AG04449 (cell line): ENCODE results near the gene THSD8.

Experiments
- CTCF ChIA-PET: fragments of 350-600 bp; formaldehyde crosslinking; extraction: SDS; loops from one replicate; lab custom pipeline; 2021; ENCODE audit warnings: antibody characterized with exemption; lab: Yijun Ruan, JAX
- POLR2A ChIA-PET: fragments of 400-600, 350-600 bp; formaldehyde crosslinking; extraction: SDS; loops from one replicate; lab custom pipeline; 2020; ENCODE audit warnings: antibody characterized with exemption, inconsistent platforms; lab: Yijun Ruan, JAX
- DNase-seq: peaks from one replicate; pipeline ENCODE4 v3.0.0-alpha.2; 2010; ENCODE audit warnings: low read depth, low spot score
- H3K4me3 ChIP-seq: 2 replicates; pipeline ENCODE4 v1.5.1; 2011; ENCODE audit warnings: low read depth, mild to moderate bottlenecking, control low read depth, low read length
- CTCF ChIP-seq: IDR thresholded peaks from one replicate; pipeline ENCODE4 v1.5.1; 2011; ENCODE audit warnings: mild to moderate bottlenecking, moderate library complexity, low read length, control low read depth, inconsistent platforms; ENCODE audit not compliant: insufficient read depth; ENCODE audit errors: missing control alignments

The THSD8 gene

DNA sequence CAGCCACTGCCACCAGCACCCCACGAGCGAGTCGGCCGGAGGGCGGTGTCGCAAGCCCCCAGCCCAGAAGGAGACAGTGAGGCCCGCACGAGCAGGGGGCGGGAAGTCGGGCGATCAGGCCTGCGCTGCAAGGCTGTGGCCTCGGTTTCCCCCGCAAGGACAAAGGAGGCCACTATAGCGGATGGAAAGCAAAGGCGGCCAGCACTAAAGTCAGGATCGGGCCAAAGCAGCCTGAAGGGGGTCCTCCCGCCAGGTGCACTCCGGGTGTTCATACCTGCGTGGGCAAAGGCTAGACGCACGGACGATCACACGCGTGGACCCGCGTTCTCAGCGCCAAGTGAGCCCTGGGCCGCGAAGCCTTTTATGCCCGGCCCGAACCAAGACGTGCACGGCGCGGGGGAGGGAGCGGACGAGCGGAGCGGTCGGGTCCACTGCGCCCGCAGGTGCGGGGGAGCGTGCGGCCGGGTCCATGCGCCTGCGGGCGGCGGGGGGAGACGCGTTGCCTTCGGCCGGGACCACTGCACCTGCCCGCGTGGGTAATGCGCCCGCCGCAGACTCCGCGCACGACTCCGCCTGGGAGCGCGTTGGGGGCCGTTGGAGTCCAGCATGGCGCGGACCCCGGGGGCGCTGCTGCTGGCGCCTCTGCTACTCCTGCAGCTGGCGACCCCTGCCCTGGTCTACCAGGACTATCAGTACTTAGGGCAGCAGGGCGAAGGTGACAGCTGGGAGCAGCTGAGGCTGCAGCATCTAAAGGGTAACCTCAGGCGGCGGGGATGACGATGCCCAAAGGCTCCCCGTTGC is at the start of gene THSD8, which contains the start of gene PRDX2:
THSD8 (plus strand) TSS at position 604 of the 801 bp plus-strand sequence; CDS start at position 607, 3 bp downstream.
PRDX2 (minus strand) TSS at position 335 of the 801 bp plus-strand sequence. CDS start 539 bp downstream, outside the sequence.
- ChIA-PET POLR2A (interaction anchor here (1.0 to 2.0 kb wide), 4 partner anchors 10 to 121 kb away, joined by 3 to 10 read pairs (median 4); partner anchors contain the start of gene JUNB), CTCF (interaction anchor here (0.8 to 18.0 kb wide), 5 partner anchors 12 to 45 kb away, joined by 3 to 1565 read pairs (median 5); partner anchors contain the start of genes BEST2 and HOOK2)
- H3K4me3 ChIP-seq, result peak within 1 kb of the TSS; percentile 91
- TF ChIP-seq CTCF, result no peak
- DNase-seq, result no peak

DNA sequence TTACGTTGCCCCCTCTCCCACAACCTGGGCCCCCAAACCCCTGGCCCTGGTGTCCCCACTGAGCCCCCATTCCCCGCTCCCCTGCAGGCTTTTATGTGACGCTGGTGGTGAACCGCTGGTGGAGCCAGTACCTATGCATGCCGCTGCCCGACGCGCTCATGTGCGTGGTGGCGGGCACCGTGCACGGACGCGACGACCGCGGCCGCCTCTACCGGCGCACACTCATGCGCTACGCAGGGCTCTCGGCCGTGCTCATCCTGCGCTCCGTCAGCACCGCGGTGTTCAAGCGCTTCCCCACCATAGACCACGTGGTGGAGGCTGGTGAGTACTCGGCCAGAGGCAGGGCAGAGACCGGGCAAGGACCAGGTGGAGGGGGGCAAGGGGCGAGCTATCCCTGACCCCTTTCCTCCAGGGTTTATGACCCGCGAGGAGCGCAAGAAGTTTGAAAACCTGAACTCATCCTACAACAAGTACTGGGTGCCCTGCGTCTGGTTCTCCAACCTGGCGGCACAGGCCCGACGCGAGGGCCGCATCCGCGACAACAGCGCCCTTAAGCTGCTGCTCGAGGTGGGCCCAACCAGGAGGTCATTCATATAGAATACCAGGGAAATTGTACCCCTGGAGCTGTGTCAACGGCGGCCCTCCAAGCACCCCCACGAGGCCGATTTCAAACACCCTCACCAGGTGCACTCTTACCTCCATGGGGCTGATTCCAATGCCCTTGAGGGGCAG is 47.2 kb upstream of the THSD8 start:
- ChIA-PET POLR2A (interaction anchor here (0.6 kb wide), 1 partner anchor 13 kb away, joined by 4 read pairs; no protein-coding TSS in a partner anchor), CTCF (interaction anchor here (1.4 to 31.4 kb wide), 6 partner anchors 8 to 94 kb away, joined by 3 to 1565 read pairs (median 542); partner anchors contain the start of genes BEST2, GET3, HOOK2 and JUNB)
- no peak for DNase-seq
- TF ChIP-seq CTCF, result no peak
- no peak overlapping the region for H3K4me3 ChIP-seq

- DNase-seq, result no peak
- H3K4me3 ChIP-seq, result no peak overlapping the region
- ChIA-PET POLR2A (no interaction called here), CTCF (interaction anchor here (1.0 to 31.4 kb wide), 11 partner anchors 6 to 116 kb away, joined by 3 to 1565 read pairs (median 15); partner anchors contain the start of genes BEST2, GET3, HOOK2 and JUNB)
- no peak for TF ChIP-seq CTCF
Observed at GRCh38 chr19:12756150-12756883, 45.6 kb upstream of the THSD8 start.

- CTCF ChIA-PET, result interaction anchor here (0.7 to 31.4 kb wide), 28 partner anchors 5 to 193 kb away, joined by 3 to 1565 read pairs (median 6); partner anchors contain the start of genes BEST2, DNASE2, FBXW9 and GET3
- POLR2A ChIA-PET, result interaction anchor here (0.6 to 1.2 kb wide), 6 partner anchors 8 to 34 kb away, joined by 3 to 4 read pairs (median 4); partner anchors contain the start of genes GET3 and JUNB
- peak overlapping the region; percentile 50 for H3K4me3 ChIP-seq
- DNase-seq, result no peak
- peak; percentile 82 for TF ChIP-seq CTCF
Observed at GRCh38 chr19:12757544-12758274, 44.2 kb upstream of the THSD8 start.

- TF ChIP-seq CTCF, result no peak
- CTCF ChIA-PET, result interaction anchor here (0.6 to 31.4 kb wide), 25 partner anchors 3 to 206 kb away, joined by 3 to 1565 read pairs (median 5); partner anchors contain the start of genes BEST2, FBXW9, GET3 and HOOK2
- no peak overlapping the region for H3K4me3 ChIP-seq
- POLR2A ChIA-PET, result interaction anchor here (1.2 to 2.1 kb wide), 3 partner anchors 32 to 87 kb away, joined by 3 to 9 read pairs (median 3); partner anchors contain the start of gene JUNB
- no peak for DNase-seq
Observed at GRCh38 chr19:12759686-12760085, 42.2 kb upstream of the THSD8 start.
